ENCODE results near the gene KIF2C.
A peak's percentile ranks its signal among the peaks of the same experiment; 100 is the strongest.
"Not testable (repeated sequence)": the region's sequence is repeated elsewhere in the genome, so short reads cannot be mapped to it uniquely, and the experiment has no call there.

Gene KIF2C

DNA sequence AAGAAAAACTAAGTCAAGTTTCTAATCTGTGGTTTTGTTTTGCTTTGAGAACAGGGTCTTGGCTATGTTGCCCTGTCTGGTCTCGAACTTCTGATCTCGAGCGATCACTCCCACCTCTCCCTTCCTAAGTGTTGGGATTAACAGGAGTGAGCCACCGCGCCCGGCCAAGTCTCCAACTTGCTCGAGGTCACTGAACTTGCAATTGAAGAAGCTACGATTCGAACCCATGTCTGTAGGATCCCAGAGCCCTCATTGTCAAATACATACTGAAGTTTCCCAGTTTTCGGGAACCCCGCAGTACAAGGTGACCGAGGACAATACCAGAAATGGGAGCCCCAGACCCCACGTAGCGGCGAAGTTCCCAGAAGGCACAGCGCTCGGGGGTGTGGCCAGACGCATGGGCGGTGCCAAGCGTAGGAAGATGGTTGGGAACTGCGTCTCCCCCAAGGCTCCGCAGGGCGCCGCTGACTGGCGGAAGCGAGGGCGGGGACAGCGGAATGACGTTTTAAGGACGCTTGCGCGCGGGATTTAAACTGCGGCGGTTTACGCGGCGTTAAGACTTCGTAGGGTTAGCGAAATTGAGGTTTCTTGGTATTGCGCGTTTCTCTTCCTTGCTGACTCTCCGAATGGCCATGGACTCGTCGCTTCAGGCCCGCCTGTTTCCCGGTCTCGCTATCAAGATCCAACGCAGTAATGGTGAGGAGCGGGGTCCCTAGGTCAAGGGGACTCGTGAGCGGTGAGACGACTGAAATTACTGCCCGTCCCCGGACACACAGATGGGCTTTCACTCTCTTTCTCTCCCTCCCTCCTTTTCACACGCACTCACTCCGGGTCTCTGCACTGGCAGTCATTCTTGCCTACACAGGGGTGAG, at the start of gene KIF2C:
Gene KIF2C (plus strand): TSS at position 531 of the 872 bp plus-strand sequence. CDS start 96 bp downstream, at position 627.
- peak; percentile 92 for DNase-seq

DNA sequence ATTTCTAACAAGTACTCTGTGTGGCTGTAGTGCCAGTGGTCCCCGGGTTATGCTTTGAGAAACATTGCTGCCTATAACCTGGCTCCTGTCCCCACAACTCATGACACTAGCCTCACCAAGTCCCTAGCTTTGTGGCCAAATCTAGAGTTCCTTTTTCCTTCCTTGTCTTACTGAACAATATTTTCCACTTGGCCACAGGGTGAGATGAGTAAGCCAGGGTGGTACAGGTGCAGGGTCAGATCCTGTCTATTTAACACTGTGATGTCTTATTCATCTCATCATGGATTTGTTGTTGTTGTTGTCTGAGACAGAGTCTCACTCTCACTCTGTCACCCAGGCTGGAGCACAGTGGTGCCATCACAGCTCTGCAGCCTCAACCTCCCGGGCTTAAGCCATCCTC, 46.5 kb upstream of the KIF2C start:
- DNase-seq: no peak

DNA sequence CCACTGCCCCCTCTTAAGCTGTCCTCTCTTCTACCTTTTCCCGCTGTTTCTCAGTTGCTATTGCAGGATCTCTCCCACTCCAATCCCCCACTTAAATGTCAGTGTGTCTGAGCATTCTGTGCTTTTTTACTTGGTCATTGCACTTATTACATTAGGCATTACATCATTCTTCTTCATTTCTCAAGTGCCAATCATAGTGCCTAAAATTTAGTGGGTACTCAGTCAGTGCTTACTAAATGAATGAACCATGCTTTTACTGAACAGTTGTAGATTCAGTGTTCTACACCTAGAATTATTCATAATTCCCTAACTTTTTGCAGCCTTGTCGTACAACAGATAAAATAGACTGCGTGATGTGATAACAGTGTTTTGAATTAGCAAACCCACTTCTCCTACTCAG, 45.7 kb upstream of the KIF2C start:
- DNase-seq: no peak

DNA sequence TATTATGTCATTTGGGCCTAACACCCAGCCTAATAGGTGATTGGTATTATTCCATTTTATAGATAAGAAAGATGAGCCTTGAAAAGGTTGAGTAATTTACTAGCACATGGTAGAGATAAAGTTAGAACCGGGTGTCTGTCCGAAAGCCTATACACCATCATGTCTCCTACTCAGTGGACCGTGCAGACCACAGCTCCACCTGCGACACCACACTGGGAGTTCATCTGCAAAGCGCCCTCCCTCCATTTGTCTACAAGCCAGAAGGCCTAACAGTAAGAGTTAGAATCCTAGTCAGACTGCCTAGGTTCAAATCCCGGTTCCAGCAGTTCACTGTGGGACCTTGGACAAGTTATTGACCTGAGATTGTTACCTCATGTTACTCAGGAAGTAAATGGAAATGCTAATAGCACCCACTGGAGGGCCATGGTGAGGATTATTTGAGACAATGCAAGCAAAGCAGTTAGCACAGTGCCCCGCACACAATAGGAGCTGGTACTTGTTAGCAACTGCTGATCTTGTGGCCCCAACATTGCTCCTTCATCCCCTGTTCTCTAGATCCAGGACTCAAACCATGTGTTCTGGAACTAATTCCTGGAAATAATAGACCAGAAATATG, 44.7 kb upstream of the KIF2C start:
- DNase-seq: no peak

DNA sequence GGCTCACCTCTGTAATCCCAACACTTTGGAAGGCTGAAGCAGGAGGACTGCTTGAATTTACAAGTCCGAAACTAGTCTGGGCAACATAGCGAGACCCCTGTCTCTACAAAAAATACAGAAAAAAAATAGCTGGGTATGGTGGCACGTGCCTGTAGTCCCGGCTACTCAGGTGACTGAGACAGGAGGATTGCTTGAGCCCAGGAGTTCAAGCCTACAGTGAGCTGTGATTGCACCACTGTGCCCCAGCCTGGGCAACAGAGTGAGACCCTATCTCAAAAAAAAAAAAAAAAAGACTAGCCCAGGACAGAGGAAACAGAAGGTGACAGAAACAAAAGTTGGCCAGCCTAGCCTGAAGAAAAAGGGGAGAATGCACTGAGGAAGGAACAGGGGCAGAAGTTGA, 44.0 kb upstream of the KIF2C start:
- no peak for DNase-seq

GRCh38 chr1:44696101-44696500, 43.5 kb upstream of the KIF2C start:
- no peak for DNase-seq

- peak; percentile 19 for DNase-seq
Observed at GRCh38 chr1:44696789-44697345, 42.8 kb upstream of the KIF2C start.

DNA sequence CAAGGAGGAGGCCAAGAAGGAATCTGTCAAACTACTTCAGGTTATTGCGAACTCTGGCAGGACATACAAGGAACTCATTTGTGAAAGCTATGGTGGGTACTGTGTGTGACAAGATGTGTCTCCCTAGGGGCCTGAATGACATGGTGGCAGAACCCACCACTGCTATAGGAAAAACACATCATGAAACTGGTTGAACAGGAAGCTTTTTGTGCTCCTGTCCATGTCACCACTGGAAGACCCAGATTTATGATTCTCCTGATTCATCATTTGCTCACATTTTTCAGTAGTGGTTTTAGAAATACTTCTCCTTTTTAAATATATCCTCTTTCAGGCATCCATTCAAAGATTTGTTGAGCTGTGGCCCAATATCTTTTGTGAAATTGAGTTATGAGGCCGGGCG, 41.5 kb upstream of the KIF2C start:
- DNase-seq: no peak

DNA sequence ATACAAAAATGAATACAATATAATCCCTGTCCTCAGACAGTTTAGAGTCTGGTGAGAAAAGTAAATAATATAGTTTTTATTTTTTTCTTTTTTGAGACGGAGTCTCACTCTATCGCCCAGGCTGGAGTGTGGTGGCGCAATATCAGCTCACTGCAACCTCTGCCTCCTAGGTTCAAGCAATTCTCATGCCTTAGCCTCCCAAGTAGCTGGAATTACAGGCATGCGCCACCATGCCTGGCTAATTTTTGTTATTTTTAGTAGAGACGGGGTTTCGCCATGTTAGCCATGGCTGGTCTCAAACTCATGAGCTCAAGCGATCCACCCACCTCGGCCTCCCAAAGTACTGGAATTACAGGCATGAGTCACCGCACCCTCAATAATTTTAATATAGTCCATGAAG, 40.3 kb upstream of the KIF2C start:
- DNase-seq: not testable (repeated sequence)

DNA sequence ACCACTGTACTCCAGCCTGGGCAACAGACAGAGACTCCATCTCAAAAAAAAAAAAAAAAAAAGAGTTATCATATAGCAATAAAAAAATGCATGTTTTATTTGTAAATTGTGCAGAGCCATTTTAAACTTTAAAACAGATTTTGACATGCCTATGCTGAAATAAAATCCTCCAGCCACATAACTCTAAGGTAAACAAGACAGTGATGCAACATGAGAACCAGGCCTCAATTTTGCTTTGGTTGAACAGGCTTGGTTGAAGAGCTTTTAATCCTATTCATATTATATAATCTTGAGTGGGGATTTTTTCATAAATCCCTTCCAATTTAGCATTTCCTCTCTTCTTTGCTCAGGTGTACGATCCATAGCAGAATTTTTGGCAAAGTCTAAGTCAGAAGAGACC, 39.1 kb upstream of the KIF2C start:
- no peak for DNase-seq

GRCh38 chr1:44701141-44701573, 38.5 kb upstream of the KIF2C start:
- DNase-seq: no peak

DNA sequence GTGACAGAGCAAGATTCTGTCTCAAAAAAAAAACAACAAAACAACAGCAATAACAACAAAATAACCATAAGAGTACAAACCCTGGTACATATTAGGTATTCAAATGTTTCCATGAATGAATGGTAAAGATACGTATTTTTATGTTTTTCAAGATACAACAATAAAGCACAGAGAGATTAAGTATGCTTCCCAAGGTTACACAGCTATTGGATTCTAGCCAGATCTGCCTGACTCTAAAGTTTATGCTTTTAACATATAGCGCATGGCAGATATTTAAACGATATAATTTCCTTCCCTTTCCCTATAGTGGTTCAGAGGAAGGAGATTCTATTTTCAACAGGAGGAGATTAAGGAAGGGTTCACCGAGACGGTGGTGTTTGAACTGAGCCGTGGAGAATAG, 34.2 kb upstream of the KIF2C start:
- no peak for DNase-seq

GRCh38 chr1:44705938-44706337, 33.7 kb upstream of the KIF2C start:
- DNase-seq: no peak

GRCh38 chr1:44707112-44707881, 32.3 kb upstream of the KIF2C start:
- DNase-seq: no peak

- DNase-seq: no peak
Observed at GRCh38 chr1:44707959-44708831, 31.4 kb upstream of the KIF2C start.

- DNase-seq: no peak
Observed at GRCh38 chr1:44713321-44713781, 26.3 kb upstream of the KIF2C start.

DNA sequence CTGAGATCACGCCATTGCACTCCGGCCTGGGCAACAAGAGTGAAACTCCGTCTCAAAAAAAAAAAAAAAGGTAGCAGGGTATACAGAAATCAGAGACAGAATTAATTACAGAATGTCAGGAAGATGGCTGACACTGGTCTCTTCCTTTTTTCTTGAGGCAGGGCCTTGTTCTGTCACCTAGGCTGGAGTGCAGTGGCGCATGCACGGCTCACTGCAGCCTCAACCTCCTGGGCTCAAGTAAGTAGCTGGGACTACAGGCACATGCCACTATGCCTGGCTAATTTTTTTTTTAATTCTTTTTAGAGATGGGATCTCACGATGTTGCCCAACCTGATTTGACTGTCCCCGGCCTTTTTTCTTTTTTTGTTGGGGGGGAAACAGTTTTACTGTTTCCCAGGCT, 25.1 kb upstream of the KIF2C start:
- no peak for DNase-seq

DNA sequence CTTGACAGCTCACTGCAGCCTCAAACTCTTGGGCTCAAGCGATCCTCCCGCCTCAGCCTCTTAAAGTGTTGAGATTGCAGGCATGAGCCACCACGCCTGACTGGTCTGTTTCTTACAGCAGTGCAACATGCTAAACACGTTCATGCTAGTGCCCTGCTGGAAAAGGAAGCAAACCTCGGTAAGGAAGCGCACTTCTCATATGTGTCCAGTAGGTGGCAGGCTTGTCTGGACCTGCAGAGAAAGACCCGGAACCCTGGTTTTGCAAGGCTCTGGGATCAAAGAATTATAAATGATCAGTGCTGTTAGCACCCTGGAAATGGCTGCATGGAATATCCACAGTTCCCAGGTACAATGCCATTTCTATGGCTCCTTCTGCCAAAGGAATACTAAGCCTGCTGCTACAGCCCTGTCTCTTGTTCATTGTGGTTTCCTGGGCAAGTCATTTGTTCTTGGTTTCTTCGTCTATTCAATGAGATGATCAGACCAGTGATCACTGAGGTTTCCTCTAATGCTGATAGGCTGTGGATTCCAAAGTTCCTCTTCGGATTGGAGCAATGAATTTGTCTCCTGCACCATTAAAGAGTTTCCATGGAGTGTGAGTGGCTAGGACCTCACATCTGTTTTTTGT, 24.6 kb upstream of the KIF2C start:
- peak; percentile 44 for DNase-seq

- no peak for DNase-seq
Observed at GRCh38 chr1:44717156-44717555, 22.5 kb upstream of the KIF2C start.

- no peak for DNase-seq
Observed at GRCh38 chr1:44717653-44718052, 22.0 kb upstream of the KIF2C start.

GRCh38 chr1:44718091-44718490, 21.5 kb upstream of the KIF2C start:
- no peak for DNase-seq

DNA sequence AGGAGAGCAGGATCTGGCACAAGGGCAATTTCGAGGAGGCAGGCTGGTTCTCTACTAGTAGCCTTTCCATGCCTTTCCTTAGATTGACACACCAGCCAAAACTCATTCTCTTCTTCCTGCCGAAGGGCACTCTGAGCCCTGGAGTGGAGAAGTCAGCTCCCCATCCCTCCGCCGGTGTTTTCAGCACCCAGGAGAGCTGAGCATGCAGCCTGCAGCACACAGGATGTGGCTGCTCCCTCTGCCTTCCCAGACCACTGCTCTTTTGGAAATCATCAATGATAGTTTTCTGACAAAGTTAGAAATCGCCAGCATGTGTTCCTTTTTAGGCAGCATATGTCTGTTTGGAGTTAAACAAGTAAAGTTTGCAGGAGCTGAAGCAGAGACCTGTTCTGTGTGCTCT, 20.3 kb upstream of the KIF2C start:
- no peak for DNase-seq

Measured in activated CD4-positive, alpha-beta T cell treated with anti-CD3 and anti-CD28 coated beads for 1 hour (primary cell).